ENCODE measurements around the gene GMPPB. TPM values are rescaled to one million over a fixed set of nuclear protein-coding genes. Genes with fewer than 3 reads are reported as not detected.

The GMPPB gene
- total and polyA plus RNA-seq, 9 of the 15 experiments (the other 6 are each of a cell fraction or from before 2014, with no cell fraction given) = 0.53 to 17.4 (median 8.1) TPM

- TF ChIP-seq ZNF707 (CRISPR knock-in tag; conservative IDR thresholded peaks at IDR 0.05) (no peak), HDAC3 (IDR thresholded peaks at IDR 0.05; ENCODE audit: borderline replicate concordance, partially characterized antibody) (no peak), ZEB2 (IDR thresholded peaks at IDR 0.05) (no peak), L3MBTL2 (IDR thresholded peaks at IDR 0.05) (peak; percentile 80), MITF (IDR thresholded peaks at IDR 0.05) (no peak), SIN3A (IDR thresholded peaks at IDR 0.05; ENCODE audit: borderline replicate concordance in 2 of 2, control insufficient read depth in 1 of 2, low read depth in 2 of 2, low read length in 2 of 2) (peak; percentile 43 to 55; a peak in 1 of 4 replicates), GABPB1 (CRISPR knock-in tag; IDR thresholded peaks at IDR 0.05) (peak; percentile 42; the same call in 1 of the 2 replicates)
These were observed at the start of gene GMPPB (continued) for GRCh38 chr3:49723628-49724551.

GRCh38 chr3:49772703-49773102 is 49.0 kb upstream of the GMPPB start:
- POLR2A ChIA-PET = interaction anchor here (1.2 to 1.5 kb wide), 2 partner anchors 11 to 13 kb away, joined by 3 to 4 read pairs; partner anchors contain the start of gene IP6K1
- H2AFZ ChIP-seq (ENCODE audit: low read depth, low read length) = no peak overlapping the region
- H3K4me1 ChIP-seq (replicated peaks in 1 of 2; ENCODE audit: control insufficient read depth in 2 of 2, insufficient read depth in 2 of 2, low read length in 2 of 2) = no peaks in the 10 kb centered on the region; a peak in 1 of 5 replicates
- CTCF ChIA-PET (ENCODE audit: low intra/inter-chr PET ratio) = no interaction called here
- 0 out of 2 replicates have a peak, but pooled peaks cover 3% of the 10 kb centered on the region for H4K20me1 ChIP-seq (replicated peaks; ENCODE audit: control insufficient read depth, insufficient read depth, low read length)
- FAIRE-seq (no peak), DNase-seq (ENCODE audit: extremely low read depth in 1 of 4, low spot score in 3 of 4) (no peak), ATAC-seq (no peak)
- no peak overlapping the region for H3K27ac ChIP-seq (ENCODE audit: extremely low read depth, low read depth, low read length)
- H3K36me3 ChIP-seq (ENCODE audit: control insufficient read depth, insufficient read depth, low read length) = peaks cover 37% of the 10 kb centered on the region; the same call in 2 of the 3 replicates
- H3K4me2 ChIP-seq (ENCODE audit: insufficient read depth, low read length) = no peak overlapping the region
- H3K79me2 ChIP-seq (ENCODE audit: control insufficient read depth, insufficient read depth, low read length) = peaks cover 84% of the 10 kb centered on the region
- no TSS peak for BruUV-seq (replicated peaks)
- WGBS (ENCODE audit: insufficient coverage, low coverage, missing lambda C conversion rate) = 78% methylated on average over 2 of the region's 2 CpGs
- no peaks in the 10 kb centered on the region for H3K9me3 ChIP-seq (replicated peaks; ENCODE audit: control insufficient read depth, insufficient read depth, low read depth, low read length)
- H3K4me3 ChIP-seq = no peak overlapping the region
- intact Hi-C loops (cut with micrococcal nuclease) (no loop called here), in situ Hi-C loops (cut with MboI) (no loop called here)
- no peaks in the 10 kb centered on the region for H3K9me1 ChIP-seq (ENCODE audit: control insufficient read depth, insufficient read depth, low read length)
- no peaks in the 10 kb centered on the region for H3K27me3 ChIP-seq (ENCODE audit: control insufficient read depth in 2 of 2, insufficient read depth in 2 of 2, low read length in 2 of 2)
- H3K9ac ChIP-seq (ENCODE audit: insufficient read depth in 1 of 2, low read depth in 2 of 2, low read length in 2 of 2) = no peak overlapping the region
- TF ChIP-seq BACH1 (tag; IDR thresholded peaks at IDR 0.05) = no peak
- TF ChIP-seq ADNP (tag; IDR thresholded peaks at IDR 0.05) = no peak
- TF ChIP-seq ESRRA (IDR thresholded peaks at IDR 0.05; ENCODE audit: borderline replicate concordance, low read depth) = no peak
- no peak for TF ChIP-seq GABPB2 (CRISPR knock-in tag; conservative IDR thresholded peaks at IDR 0.05)
- TF ChIP-seq NR3C1 (CRISPR knock-in tag; IDR thresholded peaks at IDR 0.05) = no peak
- no peak for TF ChIP-seq TFAM (CRISPR knock-in tag; conservative IDR thresholded peaks at IDR 0.05)
- no peak for TF ChIP-seq TGIF2 (CRISPR knock-in tag; IDR thresholded peaks at IDR 0.05)
- no peak for TF ChIP-seq POLR2H (tag; IDR thresholded peaks at IDR 0.05; ENCODE audit: low read depth)
- TF ChIP-seq HOXB6 (CRISPR knock-in tag; IDR thresholded peaks at IDR 0.05; ENCODE audit: borderline replicate concordance) = no peak
- TF ChIP-seq FUS (optimal IDR thresholded peaks at IDR 0.05; ENCODE audit: low read depth, low read length) = no peak
- TF ChIP-seq ZNF778 (CRISPR knock-in tag; IDR thresholded peaks at IDR 0.05) = no peak
- no peak for TF ChIP-seq FOXO4 (CRISPR knock-in tag; IDR thresholded peaks at IDR 0.05)

Measured in K562 (cell line).